Tibial artery (tissue), 4 donors: ENCODE results near the gene BCL10.
A peak's percentile ranks its signal among the peaks of the same experiment; 100 is the strongest.

ENCODE experiments used
- DNase-seq, 2 donors: peaks; one replicate each; pipeline ENCODE4 v3.0.0-alpha.2; 2019
- H3K27ac ChIP-seq, 2 donors: fragments of 200-600 bp; sonication (generic) in 1 of 2; 1 replicate in 1 of 2; 2 replicates in 1 of 2; pipeline ENCODE4 v1.5.1; 2018 to 2019; ENCODE audit warnings: mild to moderate bottlenecking in 1 of 2
- H3K27me3 ChIP-seq, 2 donors: fragments of 200-600 bp; sonication (generic) in 1 of 2; one replicate each; pipeline versions ENCODE4 v1.5.1 to v1.6.0; 2016 to 2019
- H3K36me3 ChIP-seq, 3 donors: fragments of 200-600 bp; sonication (generic) in 2 of 3; one replicate each; pipeline ENCODE4 v1.5.1; 2016 to 2019; ENCODE audit warnings: mild to moderate bottlenecking in 2 of 3
- H3K4me1 ChIP-seq, 4 donors: fragments of 200-600 bp; sonication (generic) in 2 of 4; 1 replicate in 3 of 4; 2 replicates in 1 of 4; pipeline ENCODE4 v1.5.1; 2016 to 2019
- H3K4me3 ChIP-seq, 2 donors: fragments of 200-600 bp; sonication (generic) in 1 of 2; 1 replicate in 1 of 2; 2 replicates in 1 of 2; pipeline ENCODE4 v1.5.1; 2018 to 2019; ENCODE audit warnings: mild to moderate bottlenecking in 2 of 2
- H3K9me3 ChIP-seq, 3 donors: fragments of 200-600 bp; sonication (generic) in 1 of 3; one replicate each; pipeline ENCODE4 v1.5.1; 2016 to 2019
- CTCF ChIP-seq, 2 experiments: fragments of 200-600 bp in 1 of 2; fragments of 450-650 bp in 1 of 2; IDR thresholded peaks; one replicate each; pipeline ENCODE4 v1.5.1; 2017 to 2019; ENCODE audit warnings: antibody characterized with exemption in 2 of 2, mild to moderate bottlenecking in 1 of 2, moderate library complexity in 1 of 2
- intact Hi-C: fragments of 100-400 bp; cut with DNase I; formaldehyde crosslinking; loops from one replicate; pipeline ENCODE4 v1.15.0; 2023; ENCODE audit warnings: low total_unique reads

The BCL10 gene

GRCh38 chr1:85297855-85298629 is 21.6 kb upstream of the BCL10 start:
- no peaks in the 10 kb centered on the region for H3K9me3 ChIP-seq
- H3K4me3 ChIP-seq: peak overlapping the region in 1 of 2 donors; percentile 7

GRCh38 chr1:85297538-85297854 is 21.1 kb upstream of the BCL10 start:
- Histone ChIP-seq H3K27ac (peak overlapping the region; percentile 27 to 66), H3K36me3 (no peaks in the 10 kb centered on the region), H3K9me3 (no peaks in the 10 kb centered on the region), H3K4me3 (peak overlapping the region in 1 of 2 donors; percentile 7), H3K27me3 (no peaks in the 10 kb centered on the region), H3K4me1 (peaks cover 0 to 23% (median 16%) of the 10 kb centered on the region in 4 donors)
- intact Hi-C loops: no loop called here
- DNase-seq: no peak
- no peak for TF ChIP-seq CTCF (IDR thresholded peaks at IDR 0.05)

More at GRCh38 chr1:85297855-85298629, 21.6 kb upstream of the BCL10 start:
- no peaks in the 10 kb centered on the region for H3K27me3 ChIP-seq
- TF ChIP-seq CTCF (IDR thresholded peaks at IDR 0.05): no peak
- H3K4me1 ChIP-seq: peaks cover 0 to 23% (median 16%) of the 10 kb centered on the region in 4 donors
- no peaks in the 10 kb centered on the region for H3K36me3 ChIP-seq
- intact Hi-C loops: no loop called here
- peak overlapping the region; percentile 27 to 66 for H3K27ac ChIP-seq
- peak in 1 of 2 donors; percentile 45 for DNase-seq

- no peak for DNase-seq
- Histone ChIP-seq H3K27me3 (no peaks in the 10 kb centered on the region), H3K27ac (peak overlapping the region; percentile 27 to 66), H3K9me3 (no peaks in the 10 kb centered on the region), H3K4me1 (peaks cover 0 to 23% (median 16%) of the 10 kb centered on the region in 4 donors), H3K4me3 (no peak overlapping the region), H3K36me3 (no peaks in the 10 kb centered on the region)
- intact Hi-C loops: no loop called here
- no peak for TF ChIP-seq CTCF (IDR thresholded peaks at IDR 0.05)
These were observed 20.5 kb upstream of the BCL10 start for GRCh38 chr1:85296980-85297379.

- DNase-seq: no peak
- H3K27ac ChIP-seq: no peak overlapping the region
- H3K4me1 ChIP-seq: peaks cover 0 to 23% (median 16%) of the 10 kb centered on the region in 4 donors
- no peak for TF ChIP-seq CTCF (IDR thresholded peaks at IDR 0.05)
- H3K9me3 ChIP-seq: no peaks in the 10 kb centered on the region
- no peaks in the 10 kb centered on the region for H3K36me3 ChIP-seq
- intact Hi-C loops: no loop called here
- H3K27me3 ChIP-seq: no peaks in the 10 kb centered on the region
- H3K4me3 ChIP-seq: no peak overlapping the region
These were observed 19.2 kb upstream of the BCL10 start for GRCh38 chr1:85295654-85296053.

- no peak for DNase-seq
- no peak for TF ChIP-seq CTCF (IDR thresholded peaks at IDR 0.05)
- H3K4me3 ChIP-seq: no peak overlapping the region
- no peaks in the 10 kb centered on the region for H3K9me3 ChIP-seq
- intact Hi-C loops: no loop called here
- H3K4me1 ChIP-seq: peaks cover 0 to 23% (median 16%) of the 10 kb centered on the region in 4 donors
- no peaks in the 10 kb centered on the region for H3K36me3 ChIP-seq
- no peaks in the 10 kb centered on the region for H3K27me3 ChIP-seq
- no peak overlapping the region for H3K27ac ChIP-seq
These were observed 18.6 kb upstream of the BCL10 start for GRCh38 chr1:85295006-85295431.
